HL-60 (cell line): ENCODE data around the gene SAMD14.

Experiments used
- DNase-seq, 2 experiments: peaks; one replicate each; pipeline ENCODE4 v3.0.0-alpha.2; 2010 to 2020; ENCODE audit warnings: low read depth in 1 of 2, low spot score in 1 of 2
- H3K27ac ChIP-seq: fragments of 250-450 bp; sonication (Bioruptor Pico); replicated peaks from 2 replicates; pipeline ENCODE4 v1.5.1; 2020; ENCODE audit warnings: mild to moderate bottlenecking, moderate library complexity
- H3K27me3 ChIP-seq: fragments of 250-450 bp; sonication (Bioruptor Pico); 2 replicates; pipeline ENCODE4 v1.5.1; 2021; ENCODE audit warnings: mild to moderate bottlenecking, moderate library complexity; ENCODE audit not compliant: insufficient read depth, poor library complexity, severe bottlenecking
- H3K4me3 ChIP-seq: replicated peaks from 2 replicates; pipeline ENCODE4 v1.5.1; 2011; ENCODE audit warnings: mild to moderate bottlenecking, control low read depth, low read length; ENCODE audit not compliant: insufficient read depth
- CTCF ChIP-seq: IDR thresholded peaks from one replicate; pipeline ENCODE4 v1.5.1; 2011; ENCODE audit warnings: low read length, control low read depth, inconsistent platforms; ENCODE audit not compliant: insufficient read depth
- GABPA ChIP-seq: IDR thresholded peaks from 2 replicates; pipeline ENCODE4 v1.6.1; 2012; ENCODE audit warnings: low read depth
- POLR2AphosphoS5 ChIP-seq: IDR thresholded peaks from 2 replicates; pipeline ENCODE4 v1.6.1; 2012; ENCODE audit warnings: low read depth
- REST ChIP-seq: IDR thresholded peaks from 2 replicates; pipeline ENCODE4 v1.6.1; 2012; ENCODE audit warnings: low read depth; ENCODE audit not compliant: insufficient replicate concordance
- SPI1 ChIP-seq: IDR thresholded peaks from 2 replicates; pipeline ENCODE4 v1.6.1; 2012; ENCODE audit warnings: low read depth, mild to moderate bottlenecking, borderline replicate concordance

Gene SAMD14

DNA sequence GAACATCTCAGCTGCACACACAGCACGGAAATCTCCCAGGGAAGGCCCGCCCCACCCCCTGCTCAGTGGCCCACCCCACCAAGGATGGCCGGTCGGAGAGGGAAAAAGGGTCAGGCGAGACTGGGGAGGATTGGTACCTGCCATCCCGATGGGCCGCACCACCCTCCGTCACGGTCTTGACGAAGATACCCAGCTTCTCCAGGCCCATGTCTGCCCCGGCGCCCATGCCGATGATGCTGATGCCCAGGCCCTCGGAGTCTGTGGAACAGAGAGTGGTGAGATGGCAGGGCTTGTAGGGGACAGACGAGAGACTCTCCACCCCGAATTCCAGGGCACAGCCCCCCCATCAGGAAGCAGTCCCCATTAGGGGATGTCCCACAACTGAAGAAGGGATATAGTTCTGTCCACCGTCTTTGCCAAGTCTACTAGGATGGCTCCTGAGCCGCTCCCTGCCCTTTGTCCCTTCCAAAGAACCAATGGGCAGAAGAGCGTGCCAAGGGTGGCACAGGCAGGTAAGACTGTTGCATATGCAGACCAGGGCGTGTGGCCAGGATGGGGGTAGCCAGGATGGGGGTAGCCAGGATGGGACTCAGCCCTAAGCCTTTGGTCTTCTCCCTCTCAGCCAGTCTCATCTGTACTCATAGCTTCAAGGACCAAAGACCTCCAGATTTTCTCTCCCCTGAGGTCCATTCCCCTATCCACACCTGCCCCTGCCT lies 13.7 kb upstream of the SAMD14 start:
- no peak overlapping the region for H3K4me3 ChIP-seq
- no peak overlapping the region for H3K27ac ChIP-seq
- no peak for DNase-seq
- H3K27me3 ChIP-seq, result no peaks in the 10 kb centered on the region
- TF ChIP-seq REST (no peak), GABPA (no peak)

- DNase-seq, result no peak
- H3K27me3 ChIP-seq, result no peaks in the 10 kb centered on the region
- H3K27ac ChIP-seq, result no peak overlapping the region
- H3K4me3 ChIP-seq, result no peak overlapping the region
- TF ChIP-seq SPI1 (no peak), REST (no peak)
These were observed 11.8 kb upstream of the SAMD14 start for GRCh38 chr17:50141745-50142110.

- Histone ChIP-seq H3K4me3 (no peak overlapping the region), H3K27ac (no peak overlapping the region), H3K27me3 (no peaks in the 10 kb centered on the region)
- no peak for DNase-seq
- TF ChIP-seq CTCF (no peak), GABPA (no peak), SPI1 (no peak), REST (no peak), POLR2AphosphoS5 (no peak)
These were observed 11.2 kb upstream of the SAMD14 start for GRCh38 chr17:50141026-50141744.
